Midbrain (tissue), 1 donor: ENCODE measurements around the gene TAS1R1.

Experiments
- DNase-seq: peaks from one replicate; lab custom pipeline; 2025; lab: John Stamatoyannopoulos, UW

The TAS1R1 gene

DNA sequence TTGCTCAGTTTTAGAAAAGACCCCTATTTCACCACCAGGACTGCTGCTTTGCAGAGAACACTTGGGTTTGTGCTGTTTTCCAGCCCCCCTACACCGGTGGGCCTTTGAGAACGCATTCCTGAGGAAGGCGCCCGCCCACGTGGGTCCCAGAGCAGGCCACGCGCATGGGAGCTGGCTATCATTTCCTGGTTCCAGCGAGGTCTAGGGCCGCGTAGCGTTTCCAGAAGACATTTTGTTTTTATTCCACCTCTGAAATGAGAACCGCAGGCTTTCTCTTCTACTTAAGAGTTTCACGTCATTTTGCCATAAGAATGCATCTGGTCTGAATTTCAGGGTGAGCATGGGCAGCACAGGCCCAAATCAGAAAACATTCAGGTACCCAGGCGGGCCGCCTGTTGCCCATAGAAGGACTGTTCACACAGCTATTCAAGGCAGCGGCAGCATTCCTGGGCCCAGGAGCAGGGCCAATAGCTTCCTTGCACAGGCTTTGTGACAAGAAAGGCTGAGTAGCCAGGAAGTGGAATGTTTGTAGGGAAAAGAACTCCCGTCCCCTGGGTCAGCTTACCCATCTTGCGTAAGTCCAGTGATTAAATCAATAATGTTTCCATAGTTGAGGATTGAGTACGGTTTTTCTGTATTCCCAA lies 48.9 kb downstream of the TAS1R1 start:
- DNase-seq, result peak; percentile 60

DNA sequence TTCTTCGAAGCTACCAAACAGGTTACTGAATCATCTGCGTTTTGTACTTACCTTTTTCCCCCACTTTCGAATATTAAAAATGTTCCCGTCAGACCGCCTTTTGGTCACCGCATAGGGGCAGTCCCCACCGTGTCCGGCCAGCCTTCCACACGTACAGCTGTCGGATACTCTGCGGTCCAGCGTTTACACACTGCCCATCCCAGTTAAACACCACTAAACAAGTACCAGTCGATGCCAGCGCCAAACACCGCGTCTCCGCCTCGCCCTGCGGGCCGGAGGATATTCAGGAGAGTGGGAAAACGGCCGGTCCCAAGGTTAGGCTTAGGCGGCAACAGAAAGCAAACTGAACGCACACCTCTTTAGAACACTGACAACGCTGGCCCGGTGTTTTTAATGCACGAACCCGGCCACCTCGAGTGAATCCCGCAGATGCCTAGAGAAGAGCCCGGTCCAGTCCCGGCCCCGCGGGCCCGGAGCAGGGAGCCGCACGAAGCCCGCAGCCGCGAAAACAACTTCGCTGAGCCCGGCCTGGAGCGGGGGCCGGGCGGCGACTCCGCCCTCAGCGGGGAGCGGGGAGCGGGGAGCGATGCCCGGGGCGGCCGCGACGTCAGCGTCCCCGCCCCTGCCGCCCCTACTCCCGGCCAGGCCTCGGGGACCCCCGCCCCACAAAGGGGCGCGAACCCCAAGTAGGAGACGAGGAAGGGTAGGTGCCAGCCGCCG lies 57.7 kb downstream of the TAS1R1 start:
- DNase-seq, result peak; percentile 85

GRCh38 chr1:6613361-6614018 lies 58.4 kb downstream of the TAS1R1 start, which contains the start of gene PHF13:
Gene PHF13, plus strand, starts transcription at chr1:6613731. Its CDS starts 336 bp downstream, at chr1:6614067.
- DNase-seq, result peak; percentile 98

GRCh38 chr1:6614019-6614928 lies 59.2 kb downstream of the TAS1R1 start:
- peak; percentile 30 for DNase-seq

DNA sequence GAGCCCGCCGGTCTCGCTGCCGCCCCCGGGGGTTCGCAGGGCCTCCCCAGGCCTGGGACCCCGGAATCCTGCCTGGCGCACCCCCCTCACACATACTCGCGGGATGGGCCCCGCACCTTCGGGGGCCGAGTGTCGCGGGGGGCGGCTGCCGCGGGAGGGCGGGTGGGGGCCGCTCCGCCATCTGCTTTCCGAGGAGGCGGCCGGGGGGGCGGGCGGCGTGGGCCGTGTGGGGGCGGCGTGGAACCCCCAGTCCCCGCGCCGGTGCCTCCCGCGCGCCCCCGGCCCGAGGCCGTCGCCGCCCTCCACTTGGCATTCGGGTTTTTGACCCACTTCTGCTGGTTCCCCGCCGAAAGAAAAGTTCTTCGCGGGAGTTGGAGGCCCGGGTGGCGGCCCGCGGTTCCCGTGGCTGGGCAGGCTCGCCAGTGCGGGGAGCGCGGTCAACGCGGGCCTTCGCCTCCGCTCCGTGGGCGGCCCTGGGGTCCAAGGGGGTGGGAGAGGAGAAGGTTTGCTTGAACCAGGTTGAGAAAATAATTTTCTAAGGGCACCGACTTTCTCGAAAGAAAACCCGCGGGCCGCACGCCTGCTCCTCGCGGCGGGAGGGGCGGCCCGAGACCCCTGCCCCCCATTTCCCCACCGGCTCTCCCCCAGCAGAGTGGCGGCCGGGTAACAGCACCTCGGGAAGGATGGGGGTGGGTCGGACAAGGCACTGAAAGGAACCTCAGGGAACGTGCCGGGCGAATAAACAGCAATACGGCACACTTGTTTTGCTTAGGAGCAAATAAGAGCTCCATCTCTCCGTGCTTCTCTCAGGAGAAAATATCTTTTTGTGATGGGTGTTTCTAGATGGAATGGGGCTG lies 60.0 kb downstream of the TAS1R1 start:
- no peak for DNase-seq

DNA sequence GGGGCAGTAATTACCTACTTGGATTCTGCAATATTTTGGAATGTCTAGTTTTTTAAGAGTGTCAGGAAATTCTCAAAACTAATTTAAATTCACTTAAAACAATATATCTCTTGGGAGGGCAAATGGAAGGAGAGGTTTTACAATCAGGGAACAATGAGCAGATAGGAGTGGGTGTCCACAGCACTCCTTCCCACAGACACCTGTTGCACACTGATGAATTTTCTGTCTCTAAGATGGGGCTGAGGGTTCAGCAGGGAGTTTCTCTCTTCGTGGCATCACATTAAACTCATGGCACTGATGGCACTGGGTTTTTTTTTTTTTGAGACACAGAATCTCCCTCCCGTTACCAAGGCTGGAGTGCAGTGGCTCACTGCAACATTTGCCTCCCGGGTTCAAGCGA lies 63.9 kb downstream of the TAS1R1 start:
- DNase-seq, result no peak

DNA sequence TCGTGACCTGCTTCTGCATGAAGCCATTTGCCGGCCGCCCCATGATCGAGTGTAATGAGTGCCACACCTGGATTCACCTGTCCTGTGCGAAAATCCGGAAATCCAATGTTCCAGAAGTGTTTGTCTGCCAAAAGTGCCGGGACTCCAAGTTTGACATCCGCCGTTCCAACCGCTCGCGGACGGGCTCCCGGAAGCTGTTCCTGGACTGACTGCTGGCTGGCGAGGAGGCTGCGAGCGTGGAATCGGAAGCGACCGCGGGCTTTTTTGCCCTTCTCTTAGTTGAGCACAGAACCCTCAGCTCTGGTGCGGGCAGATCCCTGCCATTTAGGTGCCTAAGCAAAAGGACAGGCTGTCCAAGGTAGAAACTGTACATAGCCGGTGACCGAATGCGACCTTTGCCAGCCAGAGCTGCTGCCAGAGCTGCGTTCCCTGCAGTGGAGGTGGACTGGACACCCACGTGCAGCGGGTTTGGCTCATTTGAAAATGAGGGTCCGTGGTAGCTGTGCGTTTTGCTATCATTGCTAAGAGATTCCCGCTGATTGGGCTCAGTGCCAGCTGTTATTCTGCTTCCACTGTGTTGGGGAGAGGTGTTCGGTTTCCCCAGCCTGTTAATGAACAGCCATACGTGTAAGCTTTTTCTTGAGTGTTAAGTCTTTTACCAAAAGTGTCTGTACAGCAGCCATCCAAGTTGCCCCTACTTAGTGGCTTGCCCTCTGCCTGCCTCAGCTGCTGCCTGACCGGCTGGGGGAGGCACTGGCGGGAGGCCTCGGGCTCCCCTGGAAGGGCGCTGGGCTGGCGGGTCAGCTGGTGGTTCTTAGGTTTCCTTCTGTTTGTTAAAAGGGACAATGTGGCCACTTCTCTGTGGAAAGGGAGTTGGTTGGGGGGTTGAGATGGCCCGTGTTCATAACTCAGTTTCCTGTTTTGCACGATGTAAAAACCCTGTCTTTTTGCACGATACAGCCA lies 66.6 kb downstream of the TAS1R1 start:
- DNase-seq, result no peak

DNA sequence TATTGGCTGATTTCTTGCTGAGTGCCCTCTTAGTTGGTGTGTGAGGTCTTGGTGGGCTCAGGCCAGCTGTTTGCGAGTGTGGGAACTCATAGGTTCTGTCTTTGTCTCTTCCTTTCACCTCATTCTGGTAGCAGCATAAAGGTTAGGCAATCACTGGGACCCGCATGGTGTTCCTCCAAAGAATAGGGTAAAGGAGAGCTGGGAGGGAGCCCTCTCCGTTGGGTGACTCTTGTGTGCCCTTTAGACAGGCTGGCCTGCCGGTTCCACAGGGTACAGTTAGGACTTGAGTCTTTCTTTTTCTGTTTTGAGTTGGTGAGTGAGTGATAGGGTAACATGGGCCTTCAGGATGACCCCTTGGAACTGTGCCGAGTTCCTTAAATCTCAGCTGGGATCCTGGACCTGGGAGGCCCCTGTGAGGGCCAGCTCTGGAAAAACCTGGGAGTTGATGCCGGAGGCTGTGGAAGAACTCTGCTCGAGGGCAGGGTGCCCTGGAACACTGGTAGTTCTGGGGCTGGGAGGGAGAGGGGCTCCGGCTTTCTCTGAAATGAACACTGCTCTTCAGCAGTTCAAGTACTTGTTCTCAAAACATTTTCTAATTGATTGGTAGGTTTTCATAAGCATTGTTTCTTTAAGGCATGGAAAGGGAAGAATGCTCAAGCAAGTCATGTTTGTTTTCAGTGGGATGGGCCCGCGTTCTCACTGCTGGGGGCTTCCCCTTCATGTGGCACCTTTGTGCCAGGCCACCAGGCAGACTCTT lies 67.5 kb downstream of the TAS1R1 start:
- DNase-seq, result no peak

DNA sequence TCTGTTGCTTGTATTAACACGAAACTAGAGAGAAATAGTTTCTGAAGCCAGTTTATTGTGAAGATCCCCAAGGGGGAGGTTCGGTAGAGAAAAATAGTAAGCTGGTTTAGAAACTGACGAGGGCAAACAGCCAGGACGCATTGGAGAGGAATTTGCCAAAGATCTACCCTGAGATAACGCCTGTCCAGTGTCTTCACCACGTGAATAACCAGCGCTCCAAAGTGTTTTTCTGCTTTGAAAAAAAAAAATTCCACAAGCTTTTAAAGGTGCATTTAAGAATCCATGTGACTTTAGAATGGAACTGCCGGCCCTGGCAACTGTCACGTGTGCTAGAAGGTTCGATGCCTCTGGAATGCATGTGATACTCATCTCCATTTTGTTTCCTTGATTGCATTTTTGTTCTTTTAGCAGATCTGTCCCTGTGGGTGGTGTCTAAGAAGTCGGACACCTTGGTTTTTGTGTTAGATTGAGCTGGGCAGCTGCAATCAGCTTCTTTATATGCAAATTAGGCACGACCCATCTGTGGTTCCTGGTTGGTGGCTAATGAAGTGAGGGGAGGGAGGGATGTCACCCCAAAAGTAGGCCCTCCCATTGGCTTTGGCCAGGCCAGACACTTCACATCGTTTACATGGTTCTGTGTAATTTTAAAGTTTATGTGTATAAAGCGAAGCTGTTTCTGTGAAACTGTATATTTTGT lies 68.3 kb downstream of the TAS1R1 start:
- no peak for DNase-seq

- DNase-seq, result peak; percentile 85
These were observed 69.8 kb downstream of the TAS1R1 start, which contains the start of gene THAP3 for GRCh38 chr1:6624710-6625583. Gene THAP3, plus strand, starts transcription at chr1:6624868. Its CDS starts 351 bp downstream, at chr1:6625219.

DNA sequence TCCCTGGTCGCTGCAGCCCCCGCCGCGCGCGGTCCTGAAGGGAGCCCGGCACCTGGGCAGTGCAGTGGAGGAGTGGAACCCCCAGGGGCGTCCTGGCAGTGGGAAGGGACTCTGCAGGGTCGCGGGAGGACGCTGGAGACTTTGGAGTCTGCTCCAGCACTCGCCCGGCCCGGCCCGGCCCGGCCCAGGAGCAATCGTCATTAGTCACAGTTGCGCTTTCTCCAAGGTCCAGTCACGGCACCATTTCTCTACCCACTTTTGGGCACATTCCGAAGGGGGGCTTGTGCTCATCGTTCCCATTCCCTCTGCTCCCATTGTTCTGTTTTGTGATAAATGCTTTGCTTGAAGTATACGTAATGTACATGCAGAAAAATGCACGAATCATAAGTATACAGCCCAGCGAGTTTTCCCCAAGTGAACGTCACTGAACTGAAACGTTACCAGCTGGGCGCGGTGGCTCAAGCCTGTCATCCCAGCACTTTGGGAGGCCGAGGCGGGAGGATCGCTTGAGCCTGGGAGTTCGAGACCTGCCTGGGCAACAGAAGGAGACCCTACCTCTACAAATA lies 70.6 kb downstream of the TAS1R1 start:
- DNase-seq, result no peak

DNA sequence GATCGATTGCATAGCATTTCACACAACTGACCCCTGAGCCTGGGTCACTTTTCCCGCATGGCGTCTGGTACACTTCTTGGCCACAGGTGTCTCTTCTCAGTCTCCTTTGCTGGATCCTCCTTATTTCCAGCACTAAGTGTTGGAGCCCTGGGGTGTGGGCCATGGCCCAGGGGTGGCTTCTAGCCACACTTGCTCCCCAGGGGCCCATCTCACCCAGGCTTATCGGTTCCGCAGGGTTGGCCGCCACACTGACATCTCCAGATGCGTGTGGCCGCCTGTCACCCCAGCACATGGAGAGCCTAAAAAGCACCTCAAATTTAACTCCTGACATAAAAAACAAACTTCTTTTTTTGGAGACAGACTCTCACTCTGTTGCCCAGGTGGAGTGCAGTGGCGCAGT lies 71.9 kb downstream of the TAS1R1 start:
- no peak for DNase-seq

DNA sequence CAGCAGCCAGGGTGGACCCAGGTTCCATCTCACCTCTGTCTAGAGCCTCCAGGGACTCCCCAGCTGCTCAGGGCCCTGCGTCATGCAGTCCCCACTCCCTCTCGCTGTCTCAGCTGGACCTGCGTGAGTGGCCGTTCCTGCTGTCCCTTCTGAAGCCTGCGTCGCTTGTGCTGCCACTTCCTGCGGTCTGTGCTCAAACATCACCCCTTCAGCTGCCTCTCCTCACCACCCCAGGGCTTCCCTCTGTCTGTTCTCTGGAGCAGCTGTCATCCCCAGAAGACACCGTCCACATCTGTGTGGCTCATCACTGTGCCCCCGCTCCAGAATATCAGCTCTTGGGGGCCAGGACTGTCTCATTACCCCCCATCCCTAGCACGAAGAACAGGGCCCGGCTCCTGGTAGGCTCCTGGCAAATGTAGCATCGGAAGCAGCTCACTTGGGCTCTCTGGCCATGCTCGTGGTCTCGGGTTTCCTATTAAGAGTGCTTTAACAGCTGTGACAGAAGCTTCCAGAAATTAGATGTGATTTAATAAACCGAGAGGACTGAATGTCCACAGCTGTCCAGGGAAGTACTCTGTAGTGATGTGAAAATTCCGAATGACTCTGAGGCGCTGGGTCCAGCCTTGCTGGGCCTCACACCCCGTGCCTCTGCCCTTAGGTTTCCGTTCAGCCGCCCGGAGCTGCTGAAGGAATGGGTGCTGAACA lies 72.9 kb downstream of the TAS1R1 start:
- no peak for DNase-seq

DNA sequence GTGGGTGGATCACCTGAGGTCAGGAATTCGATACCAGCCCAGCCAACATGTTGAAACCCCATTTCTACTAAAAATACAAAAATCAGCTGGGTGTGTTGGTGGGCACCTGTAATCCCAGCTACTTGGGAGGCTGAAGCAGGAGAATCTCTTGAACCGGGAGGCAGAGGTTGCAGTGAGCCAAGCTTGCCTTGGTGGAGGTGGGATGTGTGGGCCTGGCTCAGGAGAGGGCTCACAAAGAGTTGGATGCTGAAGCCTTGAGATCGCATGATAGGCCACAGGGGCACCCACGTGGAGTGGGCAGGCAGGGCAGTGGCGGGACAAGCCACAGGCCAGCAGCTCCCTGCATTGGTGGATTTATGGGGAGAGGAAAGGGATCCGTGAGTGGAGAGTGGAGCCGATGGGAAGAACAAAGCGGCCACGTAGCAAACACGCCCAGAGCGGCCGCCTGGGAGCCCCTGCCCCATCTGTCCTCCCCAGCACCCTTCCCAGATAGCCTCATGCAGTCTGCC lies 73.9 kb downstream of the TAS1R1 start:
- no peak for DNase-seq
